Measurements from ENCODE around the gene LTBP1. TPM values are rescaled to one million over a fixed set of nuclear protein-coding genes. Genes with fewer than 3 reads are reported as not detected.
A peak's percentile ranks its signal among the peaks of the same experiment; 100 is the strongest.

Gene LTBP1
- total RNA-seq, 2 experiments from 2014 or later: 61.1 to 82.6 TPM

- Histone ChIP-seq H3K9me2 (ENCODE audit: insufficient read depth, low read length) (no peaks in the 10 kb centered on the region), H2AFZ (ENCODE audit: low read length) (peak overlapping the region; percentile 14; the same call in 1 of the 2 replicates), H3K79me2 (ENCODE audit: insufficient read depth, low read depth, low read length) (peaks cover 84% of the 10 kb centered on the region; the same call in 1 of the 2 replicates), H4K20me1 (ENCODE audit: insufficient read depth, low read length) (no peaks in the 10 kb centered on the region), H3K4me1 (ENCODE audit: insufficient read depth, low read length, poor library complexity, severe bottlenecking) (peaks cover 86% of the 10 kb centered on the region), H3K4me2 (ENCODE audit: low read length) (peak overlapping the region; percentile 63), H3K9me3 (ENCODE audit: low read length) (peaks cover 21% of the 10 kb centered on the region), H3K36me3 (ENCODE audit: insufficient read depth, low read length) (peaks cover 20% of the 10 kb centered on the region), H3K4me3 (ENCODE audit: low read depth, low read length, poor library complexity, severe bottlenecking) (peak overlapping the region; percentile 54), H3K27ac (ENCODE audit: low read depth, low read length, poor library complexity, severe bottlenecking) (peak overlapping the region; percentile 91)
- no TSS peak for BruUV-seq (replicated peaks)
- intact Hi-C loops (cut with micrococcal nuclease; ENCODE audit: unreplicated experiment): no loop called here
- no peak for TF ChIP-seq EZH2phosphoT487 (IDR thresholded peaks at IDR 0.05; ENCODE audit: borderline replicate concordance, low read depth, low read length)
- TF ChIP-seq, protein P1, sequence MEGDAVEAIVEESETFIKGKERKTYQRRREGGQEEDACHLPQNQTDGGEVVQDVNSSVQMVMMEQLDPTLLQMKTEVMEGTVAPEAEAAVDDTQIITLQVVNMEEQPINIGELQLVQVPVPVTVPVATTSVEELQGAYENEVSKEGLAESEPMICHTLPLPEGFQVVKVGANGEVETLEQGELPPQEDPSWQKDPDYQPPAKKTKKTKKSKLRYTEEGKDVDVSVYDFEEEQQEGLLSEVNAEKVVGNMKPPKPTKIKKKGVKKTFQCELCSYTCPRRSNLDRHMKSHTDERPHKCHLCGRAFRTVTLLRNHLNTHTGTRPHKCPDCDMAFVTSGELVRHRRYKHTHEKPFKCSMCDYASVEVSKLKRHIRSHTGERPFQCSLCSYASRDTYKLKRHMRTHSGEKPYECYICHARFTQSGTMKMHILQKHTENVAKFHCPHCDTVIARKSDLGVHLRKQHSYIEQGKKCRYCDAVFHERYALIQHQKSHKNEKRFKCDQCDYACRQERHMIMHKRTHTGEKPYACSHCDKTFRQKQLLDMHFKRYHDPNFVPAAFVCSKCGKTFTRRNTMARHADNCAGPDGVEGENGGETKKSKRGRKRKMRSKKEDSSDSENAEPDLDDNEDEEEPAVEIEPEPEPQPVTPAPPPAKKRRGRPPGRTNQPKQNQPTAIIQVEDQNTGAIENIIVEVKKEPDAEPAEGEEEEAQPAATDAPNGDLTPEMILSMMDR (conservative IDR thresholded peaks at IDR 0.05; ENCODE audit: low read length): no peak
- DNase-seq (ENCODE audit: low spot score): no peak
- POLR2A ChIA-PET: interaction anchor here (0.7 to 12.3 kb wide), 11 partner anchors 11 to 121 kb away, joined by 3 to 181 read pairs (median 5); no protein-coding TSS in a partner anchor
- CTCF ChIA-PET (ENCODE audit: unreplicated experiment): interaction anchor here (1.1 to 1.3 kb wide), 2 partner anchors 14 to 20 kb away, joined by 3 to 5 read pairs; no protein-coding TSS in a partner anchor
Measured at GRCh38 chr2:33062665-33063250, 116.0 kb downstream of the LTBP1 start.

DNA sequence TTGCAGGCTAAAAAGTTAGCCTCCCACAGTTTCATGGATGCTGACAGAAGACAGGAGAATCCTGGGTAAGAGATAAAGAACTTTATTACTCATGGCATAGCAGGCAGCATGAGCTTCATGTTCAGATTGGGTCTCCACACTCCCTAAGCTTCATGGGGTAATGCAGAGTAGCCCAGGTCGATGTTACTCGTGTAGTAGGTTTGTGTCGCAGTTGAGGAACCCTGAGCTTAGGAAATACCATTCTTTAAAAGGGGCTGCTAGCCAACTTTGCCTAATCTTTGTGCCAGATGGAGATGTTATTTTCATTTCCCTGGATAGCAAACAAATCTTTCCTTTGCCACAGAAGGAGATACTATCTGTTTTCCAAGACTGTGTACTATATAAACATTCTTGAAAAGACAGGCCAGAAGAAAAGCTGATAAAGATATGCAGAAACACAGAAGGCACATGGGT, 117.6 kb downstream of the LTBP1 start:
- Histone ChIP-seq H3K4me1 (ENCODE audit: insufficient read depth, low read length, poor library complexity, severe bottlenecking) (peaks cover 77% of the 10 kb centered on the region), H3K4me2 (ENCODE audit: low read length) (no peak overlapping the region), H3K36me3 (ENCODE audit: insufficient read depth, low read length) (peaks cover 18% of the 10 kb centered on the region), H3K4me3 (ENCODE audit: low read depth, low read length, poor library complexity, severe bottlenecking) (no peak overlapping the region), H3K79me2 (ENCODE audit: insufficient read depth, low read depth, low read length) (peaks cover 83% of the 10 kb centered on the region; the same call in 1 of the 2 replicates), H2AFZ (ENCODE audit: low read length) (no peak overlapping the region), H4K20me1 (ENCODE audit: insufficient read depth, low read length) (no peaks in the 10 kb centered on the region), H3K9me2 (ENCODE audit: insufficient read depth, low read length) (no peaks in the 10 kb centered on the region), H3K27ac (ENCODE audit: low read depth, low read length, poor library complexity, severe bottlenecking) (no peak overlapping the region), H3K9me3 (ENCODE audit: low read length) (peaks cover 21% of the 10 kb centered on the region)
- no peak for TF ChIP-seq EZH2phosphoT487 (IDR thresholded peaks at IDR 0.05; ENCODE audit: borderline replicate concordance, low read depth, low read length)
- TF ChIP-seq, protein P1 (conservative IDR thresholded peaks at IDR 0.05; ENCODE audit: low read length): no peak
- POLR2A ChIA-PET: interaction anchor here (12.3 kb wide), 1 partner anchor 10 kb away, joined by 181 read pairs; no protein-coding TSS in a partner anchor
- DNase-seq (ENCODE audit: low spot score): no peak
- intact Hi-C loops (cut with micrococcal nuclease; ENCODE audit: unreplicated experiment): no loop called here
- CTCF ChIA-PET (ENCODE audit: unreplicated experiment): interaction anchor here (0.6 kb wide), 1 partner anchor 54 kb away, joined by 3 read pairs; no protein-coding TSS in a partner anchor
- BruUV-seq (replicated peaks): no TSS peak

GRCh38 chr2:33067598-33067997, 120.8 kb downstream of the LTBP1 start:
- CTCF ChIA-PET (ENCODE audit: unreplicated experiment): interaction anchor here (1.2 kb wide), 1 partner anchor 19 kb away, joined by 3 read pairs; no protein-coding TSS in a partner anchor
- intact Hi-C loops (cut with micrococcal nuclease; ENCODE audit: unreplicated experiment): no loop called here

More at GRCh38 chr2:33067598-33067997, 120.8 kb downstream of the LTBP1 start:
- Histone ChIP-seq H3K36me3 (ENCODE audit: insufficient read depth, low read length) (peaks cover 24% of the 10 kb centered on the region), H3K79me2 (ENCODE audit: insufficient read depth, low read depth, low read length) (peaks cover 53% of the 10 kb centered on the region; the same call in 1 of the 2 replicates), H3K27ac (ENCODE audit: low read depth, low read length, poor library complexity, severe bottlenecking) (no peak overlapping the region), H3K4me3 (ENCODE audit: low read depth, low read length, poor library complexity, severe bottlenecking) (no peak overlapping the region), H3K4me2 (ENCODE audit: low read length) (no peak overlapping the region), H3K9me2 (ENCODE audit: insufficient read depth, low read length) (no peaks in the 10 kb centered on the region), H3K9me3 (ENCODE audit: low read length) (peaks cover 21% of the 10 kb centered on the region), H4K20me1 (ENCODE audit: insufficient read depth, low read length) (no peaks in the 10 kb centered on the region), H3K4me1 (ENCODE audit: insufficient read depth, low read length, poor library complexity, severe bottlenecking) (peaks cover 74% of the 10 kb centered on the region), H2AFZ (ENCODE audit: low read length) (no peak overlapping the region)
- BruUV-seq (replicated peaks): no TSS peak
- no peak for DNase-seq (ENCODE audit: low spot score)
- POLR2A ChIA-PET: interaction anchor here (0.9 to 12.3 kb wide), 4 partner anchors 7 to 35 kb away, joined by 3 to 181 read pairs (median 6); no protein-coding TSS in a partner anchor
- no peak for TF ChIP-seq EZH2phosphoT487 (IDR thresholded peaks at IDR 0.05; ENCODE audit: borderline replicate concordance, low read depth, low read length)
- TF ChIP-seq, protein P1 (conservative IDR thresholded peaks at IDR 0.05; ENCODE audit: low read length): no peak
